GM21526 (cell line): ENCODE measurements around the gene C9orf43.
"Not testable (repeated sequence)": the region's sequence is repeated elsewhere in the genome, so short reads cannot be mapped to it uniquely, and the experiment has no call there.

Experiments
- ATAC-seq: cut with Tn5 transposase; IDR thresholded peaks from one replicate; pipeline ENCODE4 v1.9.1; 2021; ENCODE audit warnings: moderate library complexity; ENCODE audit not compliant: unreplicated experiment, low FRiP score

The C9orf43 gene

GRCh38 chr9:113380869-113381378, 29.6 kb upstream of the C9orf43 start:
- peak; percentile 48 for ATAC-seq

- not testable (repeated sequence) for ATAC-seq
Measured at GRCh38 chr9:113381441-113381840, 29.1 kb upstream of the C9orf43 start.

GRCh38 chr9:113381909-113382411, 28.6 kb upstream of the C9orf43 start:
- ATAC-seq, result no peak

GRCh38 chr9:113386571-113387393, 23.8 kb upstream of the C9orf43 start:
- ATAC-seq, result no peak

GRCh38 chr9:113387560-113388230, 22.9 kb upstream of the C9orf43 start:
- ATAC-seq, result no peak

- no peak for ATAC-seq
Measured at GRCh38 chr9:113388833-113389232, 21.7 kb upstream of the C9orf43 start.

GRCh38 chr9:113389451-113389850, 21.1 kb upstream of the C9orf43 start:
- ATAC-seq, result no peak

GRCh38 chr9:113390192-113390960, 20.2 kb upstream of the C9orf43 start:
- ATAC-seq, result no peak

GRCh38 chr9:113391917-113392316, 18.6 kb upstream of the C9orf43 start:
- no peak for ATAC-seq

GRCh38 chr9:113393281-113393680, 17.3 kb upstream of the C9orf43 start:
- ATAC-seq, result no peak

- no peak for ATAC-seq
Measured at GRCh38 chr9:113395000-113395861, 15.3 kb upstream of the C9orf43 start.

GRCh38 chr9:113397203-113397631, 13.3 kb upstream of the C9orf43 start:
- ATAC-seq, result no peak

GRCh38 chr9:113398796-113399195, 11.8 kb upstream of the C9orf43 start:
- no peak for ATAC-seq

GRCh38 chr9:113399646-113400200, 10.8 kb upstream of the C9orf43 start:
- no peak for ATAC-seq

GRCh38 chr9:113401027-113401792, 9.3 kb upstream of the C9orf43 start, which contains the start of gene ALAD:
Gene ALAD, minus strand, starts transcription at chr9:113401284. Its CDS starts 7,725 bp downstream, at chr9:113393559.
- ATAC-seq, result peak; percentile 99

- ATAC-seq, result no peak
Measured at GRCh38 chr9:113403646-113404045, 6.9 kb upstream of the C9orf43 start.

- not testable (repeated sequence) for ATAC-seq
Measured at GRCh38 chr9:113406353-113406752, 4.2 kb upstream of the C9orf43 start.

- ATAC-seq, result not testable (repeated sequence)
Measured at GRCh38 chr9:113406873-113407511, 3.6 kb upstream of the C9orf43 start.
